ENCODE results near the gene EFNB1.

DNA sequence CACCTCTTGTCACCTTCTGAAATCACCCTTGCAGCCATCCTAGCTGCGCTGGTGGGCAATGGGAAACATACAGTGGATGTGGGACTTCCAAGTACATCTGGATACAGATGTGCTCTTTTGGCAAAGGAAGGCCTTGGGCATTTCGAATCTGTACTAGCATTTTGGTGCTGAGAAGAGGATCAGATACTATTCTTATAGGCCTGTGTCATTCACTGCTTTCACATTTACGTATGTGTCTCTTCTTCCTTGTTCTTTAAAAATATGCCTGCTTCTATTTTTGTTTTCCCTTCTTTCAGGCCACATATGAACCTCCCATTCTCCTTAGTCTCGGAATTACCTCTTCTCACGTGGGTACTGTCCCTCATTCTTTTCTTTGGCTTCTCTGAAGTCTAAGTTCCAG, 53.1 kb downstream of the EFNB1 start:
- TF ChIP-seq CTCF (conservative IDR thresholded peaks at IDR 0.05; ENCODE audit: low read length) (no peak), EZH2phosphoT487 (IDR thresholded peaks at IDR 0.05; ENCODE audit: borderline replicate concordance, low read depth, low read length) (no peak)

All from OCI-LY7 (cell line).